GM18507 (cell line): Measurements from ENCODE around the gene FAAP100.
"Not testable (repeated sequence)": the region's sequence is repeated elsewhere in the genome, so short reads cannot be mapped to it uniquely, and the experiment has no call there.

Experiments
- DNase-seq: peaks from one replicate; pipeline ENCODE4 v3.0.0; 2011; ENCODE audit warnings: low read depth; ENCODE audit not compliant: insufficient read length; ENCODE audit errors: extremely low spot score
- FAIRE-seq: peaks from 2 replicates; lab custom pipeline; 2011; peaks lifted over from hg19 to GRCh38; lab: Jason Lieb, UNC

The FAAP100 gene

GRCh38 chr17:81542431-81543338, 9.5 kb downstream of the FAAP100 start:
- no peak for FAIRE-seq
- no peak for DNase-seq

- FAIRE-seq: no peak
- DNase-seq: no peak
These were observed 11.0 kb downstream of the FAAP100 start for GRCh38 chr17:81541123-81541522.

- FAIRE-seq (no peak), DNase-seq (no peak)
These were observed 11.5 kb downstream of the FAAP100 start for GRCh38 chr17:81540676-81541027.

- no peak for FAIRE-seq
- no peak for DNase-seq
These were observed 12.0 kb downstream of the FAAP100 start for GRCh38 chr17:81539961-81540675.

- FAIRE-seq (no peak), DNase-seq (no peak)
These were observed 12.6 kb downstream of the FAAP100 start for GRCh38 chr17:81539571-81539900.

- DNase-seq: no peak
- no peak for FAIRE-seq
These were observed 13.2 kb downstream of the FAAP100 start for GRCh38 chr17:81538651-81539570.

GRCh38 chr17:81537856-81538555, 14.1 kb downstream of the FAAP100 start:
- no peak for FAIRE-seq
- DNase-seq: no peak

GRCh38 chr17:81537343-81537855, 14.8 kb downstream of the FAAP100 start:
- DNase-seq (no peak), FAIRE-seq (no peak)

GRCh38 chr17:81536299-81537290, 15.6 kb downstream of the FAAP100 start:
- DNase-seq (no peak), FAIRE-seq (no peak)

GRCh38 chr17:81535480-81536298, 16.5 kb downstream of the FAAP100 start:
- DNase-seq (no peak), FAIRE-seq (no peak)

GRCh38 chr17:81535007-81535328, 17.2 kb downstream of the FAAP100 start:
- no peak for FAIRE-seq
- no peak for DNase-seq

GRCh38 chr17:81534157-81535006, 17.8 kb downstream of the FAAP100 start:
- DNase-seq (no peak), FAIRE-seq (no peak)

- FAIRE-seq (no peak), DNase-seq (no peak)
These were observed 18.6 kb downstream of the FAAP100 start for GRCh38 chr17:81533339-81534141.

GRCh38 chr17:81532490-81533287, 19.5 kb downstream of the FAAP100 start:
- FAIRE-seq (no peak), DNase-seq (no peak)

GRCh38 chr17:81531998-81532404, 20.2 kb downstream of the FAAP100 start:
- FAIRE-seq, DNase-seq: not testable (repeated sequence)
